Measurements from ENCODE around the gene TUBGCP2.

GRCh38 chr10:133279326-133280226 is 29.1 kb downstream of the TUBGCP2 start:
- TF ChIP-seq EZH2phosphoT487 (IDR thresholded peaks at IDR 0.05; ENCODE audit: borderline replicate concordance, low read length) (no peak), CTCF (IDR thresholded peaks at IDR 0.05; ENCODE audit: low read depth, low read length, poor library complexity, severe bottlenecking) (no peak)
